H1 (cell line): ENCODE data around the gene ZCCHC3. TPM values are rescaled to one million over a fixed set of nuclear protein-coding genes. Genes with fewer than 3 reads are reported as not detected.
A peak's percentile ranks its signal among the peaks of the same experiment; 100 is the strongest.

Source experiments
- CTCF ChIA-PET: fragments of 300-600 bp; sonication (Branson Sonifier 250); formaldehyde crosslinking; loops from one replicate; lab custom pipeline; 2021; ENCODE audit not compliant: partially characterized antibody; lab: Charles Lee
- POLR2A ChIA-PET: fragments of 300-600 bp; sonication (Branson Sonifier 250); formaldehyde crosslinking; loops from one replicate; lab custom pipeline; 2021; ENCODE audit warnings: inconsistent platforms; ENCODE audit not compliant: partially characterized antibody; lab: Charles Lee
- DNase-seq, 2 experiments: peaks; one replicate each; pipeline versions ENCODE4 v3.0.0 to v3.0.0-alpha.2; 2010 to 2022; ENCODE audit warnings: low spot score in 2 of 2, low read depth in 1 of 2, mixed read lengths in 1 of 2
- FAIRE-seq: peaks from 2 replicates; lab custom pipeline; 2011; peaks lifted over from hg19 to GRCh38; lab: Jason Lieb, UNC
- H2AFZ ChIP-seq: 2 replicates; pipeline ENCODE4 v1.8.1; 2012; ENCODE audit warnings: low read length, inconsistent platforms
- H2AK5ac ChIP-seq: 2 replicates; pipeline ENCODE4 v1.6.1; 2013; ENCODE audit warnings: low read depth, low read length
- H2BK120ac ChIP-seq: replicated peaks from 2 replicates; pipeline ENCODE3; 2013; ENCODE audit warnings: low read depth, low read length, inconsistent platforms
- H2BK12ac ChIP-seq: 2 replicates; pipeline ENCODE4 v1.6.1; 2013; ENCODE audit warnings: low read depth, low read length
- H2BK15ac ChIP-seq: 2 replicates; pipeline ENCODE4 v1.6.1; 2013; ENCODE audit warnings: low read length
- H2BK20ac ChIP-seq: 2 replicates; pipeline ENCODE4 v1.6.1; 2013; ENCODE audit warnings: low read length
- H2BK5ac ChIP-seq: 2 replicates; pipeline ENCODE4 v1.6.1; 2013; ENCODE audit warnings: low read depth, low read length
- H3K14ac ChIP-seq: 2 replicates; pipeline ENCODE4 v1.6.1; 2013; ENCODE audit warnings: inconsistent platforms; ENCODE audit not compliant: insufficient read length
- H3K18ac ChIP-seq: 2 replicates; pipeline ENCODE4 v1.6.1; 2013; ENCODE audit warnings: low read length; ENCODE audit errors: extremely low read depth
- H3K23ac ChIP-seq: 2 replicates; pipeline ENCODE4 v1.6.1; 2013; ENCODE audit warnings: inconsistent platforms; ENCODE audit not compliant: insufficient read length
- H3K23me2 ChIP-seq: 2 replicates; pipeline ENCODE4 v1.6.1; 2013; ENCODE audit warnings: low read depth, low read length
- H3K27ac ChIP-seq: 2 replicates; pipeline ENCODE4 v1.6.1; 2011; ENCODE audit warnings: low read depth, low read length, inconsistent platforms
- H3K27me3 ChIP-seq, 4 experiments: replicated peaks in 1 of 4; 1 replicate in 1 of 4; 2 replicates in 3 of 4; pipeline versions ENCODE4 v1.6.1 to v1.8.1; 2011 to 2013; ENCODE audit warnings: low read length in 3 of 4, mild to moderate bottlenecking in 3 of 4, inconsistent platforms in 2 of 4, mixed read lengths in 2 of 4, moderate library complexity in 1 of 4; ENCODE audit not compliant: control insufficient read depth in 3 of 4, insufficient read depth in 3 of 4; ENCODE audit errors: extremely low read depth in 1 of 4
- H3K36me3 ChIP-seq, 4 experiments: 2 replicates each; pipeline versions ENCODE4 v1.6.1 to v1.8.1; 2011 to 2013; ENCODE audit warnings: mild to moderate bottlenecking in 4 of 4, low read length in 3 of 4, moderate library complexity in 2 of 4, control low read depth in 1 of 4, inconsistent platforms in 1 of 4; ENCODE audit not compliant: insufficient read depth in 4 of 4, control insufficient read depth in 2 of 4
- H3K4ac ChIP-seq: replicated peaks from 2 replicates; pipeline ENCODE3; 2013; ENCODE audit warnings: low read length, low read depth, mixed read lengths, inconsistent platforms; ENCODE audit not compliant: insufficient read length
- H3K4me1 ChIP-seq, 4 experiments: replicated peaks in 1 of 4; 1 replicate in 1 of 4; 2 replicates in 3 of 4; pipeline versions ENCODE4 v1.6.1 to v1.8.1; 2011 to 2013; ENCODE audit warnings: low read length in 3 of 4, inconsistent platforms in 2 of 4, mixed read lengths in 1 of 4; ENCODE audit not compliant: insufficient read depth in 4 of 4, control insufficient read depth in 3 of 4
- H3K4me2 ChIP-seq, 2 experiments: 2 replicates each; pipeline versions ENCODE4 v1.6.1 to v1.8.1; 2011 to 2013; ENCODE audit warnings: low read depth in 2 of 2, low read length in 2 of 2, control low read depth in 1 of 2, inconsistent platforms in 1 of 2, mild to moderate bottlenecking in 1 of 2; ENCODE audit not compliant: insufficient read depth in 1 of 2
- H3K4me3 ChIP-seq, 4 experiments: fragments of 200-600, 300-600 bp in 1 of 4; sonication (generic), shearing (Covaris generic), sonication (Bioruptor Twin) in 1 of 4; 2 replicates each; pipeline versions ENCODE4 v1.5.1 to v1.8.1; 2011 to 2016; ENCODE audit warnings: low read length in 4 of 4, low read depth in 3 of 4, control low read depth in 2 of 4, inconsistent platforms in 2 of 4, mild to moderate bottlenecking in 2 of 4, mixed read lengths in 1 of 4, moderate library complexity in 1 of 4; ENCODE audit not compliant: insufficient read depth in 2 of 4; ENCODE audit errors: extremely low read depth in 1 of 4
- H3K56ac ChIP-seq: replicated peaks from 2 replicates; pipeline ENCODE3; 2013; ENCODE audit warnings: low read depth, mild to moderate bottlenecking, mixed read lengths, low read length, inconsistent platforms; ENCODE audit not compliant: insufficient read length
- H3K79me1 ChIP-seq: 2 replicates; pipeline ENCODE4 v1.6.1; 2013; ENCODE audit warnings: low read depth, low read length, control low read depth
- H3K79me2 ChIP-seq, 2 experiments: 2 replicates each; pipeline versions ENCODE4 v1.6.1 to v1.8.1; 2012 to 2013; ENCODE audit warnings: low read length in 2 of 2, mild to moderate bottlenecking in 2 of 2, inconsistent platforms in 1 of 2; ENCODE audit not compliant: insufficient read depth in 2 of 2, control insufficient read depth in 1 of 2
- H3K9ac ChIP-seq, 4 experiments: replicated peaks in 1 of 4; 1 replicate in 1 of 4; 2 replicates in 3 of 4; pipeline versions ENCODE4 v1.6.1 to v1.8.1; 2011 to 2013; ENCODE audit warnings: low read depth in 3 of 4, low read length in 3 of 4, control low read depth in 2 of 4, mild to moderate bottlenecking in 2 of 4, moderate library complexity in 2 of 4, inconsistent platforms in 1 of 4; ENCODE audit errors: extremely low read depth in 1 of 4
- H3K9me3 ChIP-seq, 2 experiments: 2 replicates each; pipeline versions ENCODE4 v1.6.1 to v1.8.1; 2012 to 2013; ENCODE audit warnings: mild to moderate bottlenecking in 2 of 2, moderate library complexity in 2 of 2, control low read depth in 1 of 2, inconsistent platforms in 1 of 2, low read depth in 1 of 2, low read length in 1 of 2, mixed read lengths in 1 of 2; ENCODE audit not compliant: insufficient read depth in 2 of 2
- H4K20me1 ChIP-seq, 2 experiments: replicated peaks in 1 of 2; 2 replicates each; pipeline versions ENCODE3 to v1.8.1; 2011 to 2013; ENCODE audit warnings: inconsistent platforms in 2 of 2, low read length in 2 of 2, mild to moderate bottlenecking in 1 of 2; ENCODE audit not compliant: insufficient read depth in 2 of 2, control insufficient read depth in 1 of 2
- H4K5ac ChIP-seq: 2 replicates; pipeline ENCODE4 v1.6.1; 2013; ENCODE audit warnings: low read length, low read depth, mixed read lengths, inconsistent platforms; ENCODE audit not compliant: insufficient read length
- H4K8ac ChIP-seq: 2 replicates; pipeline ENCODE4 v1.8.0; 2013; ENCODE audit warnings: mild to moderate bottlenecking, moderate library complexity, low read length, inconsistent platforms; ENCODE audit not compliant: insufficient read depth; ENCODE audit errors: extremely low read depth
- H4K91ac ChIP-seq: replicated peaks from 2 replicates; pipeline ENCODE3; 2013; ENCODE audit warnings: low read length, mixed read lengths, inconsistent platforms; ENCODE audit not compliant: insufficient read length
- GABPA ChIP-seq: IDR thresholded peaks from 2 replicates; pipeline ENCODE4 v1.6.1; 2011; ENCODE audit warnings: mild to moderate bottlenecking, low read length, moderate library complexity, borderline replicate concordance; ENCODE audit not compliant: insufficient read depth
- KDM4A ChIP-seq: IDR thresholded peaks from one replicate; pipeline ENCODE4 v1.7.1; 2012; ENCODE audit warnings: low read depth, mild to moderate bottlenecking, moderate library complexity, low read length, inconsistent platforms; ENCODE audit not compliant: severe bottlenecking
- NRF1 ChIP-seq: IDR thresholded peaks from 2 replicates; pipeline ENCODE4 v1.6.1; 2011; ENCODE audit warnings: mild to moderate bottlenecking, low read depth, low read length, improper control_type of control experiment
- RAD21 ChIP-seq, 2 experiments: IDR thresholded peaks in 1 of 2; conservative IDR thresholded peaks in 1 of 2; 2 replicates each; pipeline ENCODE4 v1.6.1; 2011; ENCODE audit warnings: low read depth in 2 of 2, low read length in 2 of 2, improper control_type of control experiment in 1 of 2, inconsistent platforms in 1 of 2, mild to moderate bottlenecking in 1 of 2, moderate library complexity in 1 of 2
- RXRA ChIP-seq: IDR thresholded peaks from 2 replicates; pipeline ENCODE4 v1.6.1; 2011; ENCODE audit warnings: low read depth, mild to moderate bottlenecking, low read length, moderate library complexity; ENCODE audit not compliant: insufficient read depth
- SIN3A ChIP-seq, 2 experiments: IDR thresholded peaks in 1 of 2; conservative IDR thresholded peaks in 1 of 2; 2 replicates each; pipeline ENCODE4 v1.6.1; 2011 to 2012; ENCODE audit warnings: low read length in 2 of 2, improper control_type of control experiment in 1 of 2, low read depth in 1 of 2, mild to moderate bottlenecking in 1 of 2
- SP2 ChIP-seq: IDR thresholded peaks from 2 replicates; pipeline ENCODE4 v1.6.1; 2012; ENCODE audit warnings: mild to moderate bottlenecking, low read length, inconsistent platforms
- SP4 ChIP-seq: IDR thresholded peaks from 2 replicates; pipeline ENCODE4 v1.6.1; 2012; ENCODE audit warnings: low read length, inconsistent platforms
- TCF12 ChIP-seq: IDR thresholded peaks from 2 replicates; pipeline ENCODE4 v1.6.1; 2011; ENCODE audit warnings: low read depth, mild to moderate bottlenecking, low read length
- WGBS, 2 experiments: shearing (Covaris generic) in 1 of 2; methylation state at CpG; one replicate each; pipeline versions ENCODE4 v1.1.6 to v1.1.7; 2013 to 2015; ENCODE audit warnings: low lambda C conversion rate in 2 of 2, mixed read lengths in 2 of 2, inconsistent platforms in 1 of 2, low coverage in 1 of 2, missing lambda C conversion rate in 1 of 2; ENCODE audit not compliant: insufficient replicate concordance in 2 of 2, insufficient coverage in 1 of 2, insufficient read length in 1 of 2; ENCODE audit errors: extremely low coverage in 1 of 2, missing lambda C conversion rate in 1 of 2; 5-methylcytosine and 5-hydroxymethylcytosine counted together
- polyA plus RNA-seq, 7 experiments: library from polyadenylated mRNA; depleted of rRNA in 3 of 7; stranded (reverse) in 5 of 7; unstranded in 2 of 7; fragments of >200 nt in 5 of 7; fragments of 200-250 nt in 2 of 7; gene quantifications; 1 replicate in 5 of 7; 2 replicates in 1 of 7; 4 replicates in 1 of 7; pipeline versions ENCODE4 v1.2.1 to v1.2.3, GENCODE V29; 2011 to 2013; ENCODE audit warnings: missing spikeins in 2 of 7, mixed read lengths in 2 of 7
- total RNA-seq: library from RNA; stranded (reverse); fragmentation: NEBNext Ultra II Directional; extraction: Animal tissue kit (Norgen Biotek cat#: 25700); gene quantifications from 2 replicates; pipeline ENCODE4 v1.2.1, GENCODE V29; 2021

ZCCHC3 gene
- total and polyA plus RNA-seq, 2 of the 8 experiments (the other 6 are each of a cell fraction or from before 2014, with no cell fraction given) = 33.7 to 52.4 TPM

DNA sequence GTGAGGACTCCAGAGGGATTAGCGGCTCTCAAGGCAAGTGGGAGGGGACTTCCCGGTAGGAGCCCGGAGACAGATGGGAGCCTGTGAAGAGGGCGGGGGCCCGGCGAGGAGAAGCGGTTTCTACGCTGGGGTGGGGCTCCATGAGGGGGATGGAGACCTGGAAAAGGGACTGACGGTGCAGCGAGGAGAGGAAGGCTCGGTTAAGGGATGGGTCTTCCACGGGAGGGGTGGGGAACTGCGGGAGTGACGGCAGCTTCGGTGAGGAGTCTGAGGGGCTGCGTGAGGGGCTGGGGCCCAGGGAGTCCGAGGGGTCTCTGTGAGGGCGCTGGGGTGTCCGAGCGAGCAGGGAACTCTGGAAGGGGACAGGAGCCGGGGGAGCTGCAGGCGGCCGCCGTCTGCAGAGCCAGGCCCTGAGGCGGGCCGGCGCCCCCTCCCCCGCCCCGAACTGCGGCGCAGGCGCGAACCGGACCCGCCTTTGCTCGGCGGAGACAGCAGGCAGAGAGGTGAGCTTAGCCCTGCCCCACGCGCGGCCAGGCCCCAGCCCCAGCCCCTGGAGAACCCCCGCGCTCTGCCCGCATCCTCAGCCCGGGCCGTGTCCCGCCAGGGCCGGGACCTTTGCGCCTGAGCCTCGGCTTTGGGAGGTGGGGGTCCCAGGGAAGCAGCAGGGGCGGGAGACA lies 49.4 kb downstream of the ZCCHC3 start, which contains the start of gene NRSN2:
Gene NRSN2 (plus strand): TSS at position 472 of the 677 bp plus-strand sequence. CDS start 2,533 bp downstream, outside the sequence.
- TF ChIP-seq GABPA (no peak), RAD21 (IDR thresholded peaks at IDR 0.05 in 1 of 2, conservative IDR thresholded peaks at IDR 0.05 in 1 of 2; ENCODE audit: low read depth in 2 of 2, low read length in 2 of 2) (no peak), TCF12 (no peak), SIN3A (conservative IDR thresholded peaks at IDR 0.05 in 1 of 2, IDR thresholded peaks at IDR 0.05 in 1 of 2; ENCODE audit: low read depth in 1 of 2, low read length in 2 of 2) (peak in 1 of 2 experiments; percentile 64; a peak in 1 of 4 replicates), RXRA (no peak), SP4 (no peak), NRF1 (peak; percentile 24; the same call in 1 of the 2 replicates), SP2 (no peak), KDM4A (peak; percentile 49)
- TF ChIP-seq, all 59 proteins: peak for 3
- H3K14ac ChIP-seq = no peak within 1 kb of the TSS
- H3K4me2 ChIP-seq = peak within 1 kb of the TSS; percentile 97
- ChIA-PET CTCF (interaction anchor here (1.0 to 3.1 kb wide), 6 partner anchors 9 to 123 kb away, joined by 3 to 33 read pairs (median 4); no protein-coding TSS in a partner anchor), POLR2A (interaction anchor here (0.6 to 5.7 kb wide), 26 partner anchors 9 to 788 kb away, joined by 3 to 36 read pairs (median 3); partner anchors contain the start of genes CSNK2A1, SOX12 and TRIB3)
- H3K27me3 ChIP-seq = peaks cover 0 to 3% (median 0%) of the 10 kb centered on the region in 4 experiments; a peak in 3 of 7 replicates
- H2BK15ac ChIP-seq = peak within 1 kb of the TSS; percentile 72; the same call in 1 of the 2 replicates
- FAIRE-seq (no peak), DNase-seq (peak in 1 of 2 experiments; percentile 74)
- peaks cover 2% of the 10 kb centered on the region in 2 experiments for H4K20me1 ChIP-seq
- H2BK120ac ChIP-seq = no peak within 1 kb of the TSS
- no peaks in the 10 kb centered on the region for H3K9me3 ChIP-seq
- H2AK5ac ChIP-seq = no peak within 1 kb of the TSS; the same call in 1 of the 2 replicates
- H4K5ac ChIP-seq = peak within 1 kb of the TSS; percentile 77
- H3K36me3 ChIP-seq = no peaks in the 10 kb centered on the region
- peaks cover 16% of the 10 kb centered on the region for H3K23me2 ChIP-seq
- peak within 1 kb of the TSS; percentile 91 for H3K18ac ChIP-seq
- peak within 1 kb of the TSS; percentile 93; the same call in 1 of the 2 replicates for H2BK5ac ChIP-seq
- no peak within 1 kb of the TSS for H3K23ac ChIP-seq
- peak within 1 kb of the TSS; percentile 77 for H3K56ac ChIP-seq
- WGBS, 2 experiments = 4% methylated on average over 22 of the region's 50 CpGs; no CpG with 5 or more reads in 1 of the 2 experiments
- H3K27ac ChIP-seq = peak within 1 kb of the TSS; percentile 85; the same call in 1 of the 2 replicates
- peaks cover 0 to 12% (median 8%) of the 10 kb centered on the region in 4 experiments; a peak in 4 of 7 replicates for H3K4me1 ChIP-seq
- no peak within 1 kb of the TSS for H3K4ac ChIP-seq
- H4K91ac ChIP-seq = peak within 1 kb of the TSS; percentile 1
- H2BK12ac ChIP-seq = peak within 1 kb of the TSS; percentile 94; the same call in 1 of the 2 replicates
- H3K4me3 ChIP-seq = peak within 1 kb of the TSS; percentile 63 to 90 (median 66)
- H2BK20ac ChIP-seq = no peak within 1 kb of the TSS
- peak within 1 kb of the TSS; percentile 73; the same call in 1 of the 2 replicates for H2AFZ ChIP-seq
- no peaks in the 10 kb centered on the region for H3K79me2 ChIP-seq
- peak within 1 kb of the TSS; percentile 45 to 69 (median 62) for H3K9ac ChIP-seq
- H4K8ac ChIP-seq = peak within 1 kb of the TSS; percentile 7
- H3K79me1 ChIP-seq = peaks cover 3% of the 10 kb centered on the region; the same call in 1 of the 2 replicates
